ENCODE data around the gene SCN4B. TPM values are rescaled to one million over a fixed set of nuclear protein-coding genes. Genes with fewer than 3 reads are reported as not detected.

The SCN4B gene
- total RNA-seq, 2 donors from 2014 or later = 0.15 to 0.20 TPM

DNA sequence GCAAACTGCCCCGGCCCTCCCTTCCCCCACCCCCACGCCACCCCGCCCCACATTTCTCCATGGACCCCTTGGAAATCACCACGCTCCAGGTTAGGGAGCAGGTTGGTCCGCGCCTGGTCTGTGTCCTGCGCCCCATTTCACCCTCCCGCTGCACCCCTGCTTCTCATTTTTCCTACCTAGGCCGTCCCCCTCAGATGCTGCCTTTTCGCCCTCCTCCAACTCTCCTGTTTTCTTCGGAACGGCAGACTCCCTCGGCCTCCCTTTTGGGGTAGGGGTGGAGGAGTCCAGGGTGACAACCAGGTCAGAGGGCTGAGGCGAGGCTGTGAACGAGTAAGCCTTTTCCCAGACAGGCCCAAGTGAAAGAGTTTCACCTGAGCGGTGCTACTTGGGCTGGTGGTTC, 893 bp upstream of the SCN4B start:
- Histone ChIP-seq H3K4me3 (ENCODE audit: low read length) (no peak overlapping the region), H3K36me3 (ENCODE audit: control insufficient read depth, insufficient read depth, low read length) (no peaks in the 10 kb centered on the region), H3K9ac (ENCODE audit: extremely low read depth, low read length, poor library complexity, severe bottlenecking) (no peak overlapping the region), H3K27ac (ENCODE audit: low read depth, low read length) (no peak overlapping the region), H3K27me3 (ENCODE audit: control insufficient read depth, insufficient read depth, low read length, poor library complexity, severe bottlenecking) (peaks cover 100% of the 10 kb centered on the region), H3K4me1 (ENCODE audit: control insufficient read depth, insufficient read depth, low read length) (peaks cover 3% of the 10 kb centered on the region), H3K9me3 (ENCODE audit: control insufficient read depth, low read length) (no peaks in the 10 kb centered on the region)
- Mint-ChIP-seq H3K4me3 (peak overlapping the region; percentile 58), H3K36me3 (ENCODE audit: low read depth) (no peaks in the 10 kb centered on the region), H3K27me3 (ENCODE audit: insufficient read depth) (peaks cover 99% of the 10 kb centered on the region), H3K27ac (no peak overlapping the region), H3K4me1 (peaks cover 23% of the 10 kb centered on the region), H3K9me3 (no peaks in the 10 kb centered on the region)
- 9 to 14% methylated on average over 6 to 16 of the region's 16 CpGs for WGBS, 2 experiments (ENCODE audit: insufficient coverage in 1 of 2, insufficient read length in 1 of 2)
- no peak for TF ChIP-seq CTCF (conservative IDR thresholded peaks at IDR 0.05)
- DNase-seq = peak; percentile 67

GRCh38 chr11:118152020-118152551, 537 bp downstream of the SCN4B start:
- WGBS, 2 experiments (ENCODE audit: insufficient coverage in 1 of 2, insufficient read length in 1 of 2) = 7 to 12% methylated on average over 3 to 16 of the region's 16 CpGs
- Mint-ChIP-seq H3K9me3 (no peaks in the 10 kb centered on the region), H3K27ac (no peak overlapping the region), H3K4me3 (peak overlapping the region; percentile 58), H3K36me3 (ENCODE audit: low read depth) (no peaks in the 10 kb centered on the region), H3K27me3 (ENCODE audit: insufficient read depth) (peaks cover 97% of the 10 kb centered on the region), H3K4me1 (peaks cover 22% of the 10 kb centered on the region)
- Histone ChIP-seq H3K9me3 (ENCODE audit: control insufficient read depth, low read length) (no peaks in the 10 kb centered on the region), H3K36me3 (ENCODE audit: control insufficient read depth, insufficient read depth, low read length) (no peaks in the 10 kb centered on the region), H3K27me3 (ENCODE audit: control insufficient read depth, insufficient read depth, low read length, poor library complexity, severe bottlenecking) (peaks cover 100% of the 10 kb centered on the region), H3K27ac (ENCODE audit: low read depth, low read length) (no peak overlapping the region), H3K4me1 (ENCODE audit: control insufficient read depth, insufficient read depth, low read length) (peaks cover 3% of the 10 kb centered on the region), H3K4me3 (ENCODE audit: low read length) (peak overlapping the region; percentile 78), H3K9ac (ENCODE audit: extremely low read depth, low read length, poor library complexity, severe bottlenecking) (no peak overlapping the region)
- no peak for TF ChIP-seq CTCF (conservative IDR thresholded peaks at IDR 0.05)
- peak; percentile 73 for DNase-seq

DNA sequence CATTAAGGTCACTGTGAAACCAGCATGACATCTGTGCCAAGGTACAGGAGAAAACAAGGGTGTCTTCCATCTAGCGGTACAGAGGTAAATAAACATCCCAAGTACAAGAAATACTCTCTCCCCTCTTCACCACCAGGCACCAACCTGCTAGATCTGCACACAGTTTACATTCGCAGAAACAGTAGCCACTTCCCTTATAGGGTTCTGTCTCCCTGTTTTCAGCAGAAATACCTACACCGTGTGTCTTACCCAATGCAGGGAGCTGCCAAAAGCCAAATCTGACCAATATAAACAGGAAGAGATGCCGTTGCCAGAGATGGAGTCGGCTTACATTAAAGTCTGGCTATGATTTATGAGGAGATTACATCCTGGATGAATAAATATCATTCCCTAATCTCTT, 1.2 kb downstream of the SCN4B start:
- no peak for TF ChIP-seq CTCF (conservative IDR thresholded peaks at IDR 0.05)
- H3K9ac ChIP-seq (ENCODE audit: extremely low read depth, low read length, poor library complexity, severe bottlenecking) = no peak overlapping the region
- Mint-ChIP-seq H3K4me1 (peaks cover 15% of the 10 kb centered on the region), H3K27me3 (ENCODE audit: insufficient read depth) (peaks cover 97% of the 10 kb centered on the region), H3K9me3 (no peaks in the 10 kb centered on the region), H3K27ac (no peak overlapping the region), H3K36me3 (ENCODE audit: low read depth) (no peaks in the 10 kb centered on the region), H3K4me3 (no peak overlapping the region)
- no peak overlapping the region for H3K4me3 ChIP-seq (ENCODE audit: low read length)
- 85 to 87% methylated on average over 4 to 5 of the region's 5 CpGs for WGBS, 2 experiments (ENCODE audit: insufficient coverage in 1 of 2, insufficient read length in 1 of 2)
- H3K27me3 ChIP-seq (ENCODE audit: control insufficient read depth, insufficient read depth, low read length, poor library complexity, severe bottlenecking) = peaks cover 100% of the 10 kb centered on the region
- no peak for DNase-seq
- no peaks in the 10 kb centered on the region for H3K9me3 ChIP-seq (ENCODE audit: control insufficient read depth, low read length)
- no peaks in the 10 kb centered on the region for H3K36me3 ChIP-seq (ENCODE audit: control insufficient read depth, insufficient read depth, low read length)
- no peak overlapping the region for H3K27ac ChIP-seq (ENCODE audit: low read depth, low read length)
- peaks cover 3% of the 10 kb centered on the region for H3K4me1 ChIP-seq (ENCODE audit: control insufficient read depth, insufficient read depth, low read length)
